Eye (tissue), 1 donor: ENCODE results near the gene COL15A1.

ENCODE experiments used
- DNase-seq: peaks from one replicate; pipeline ENCODE4 v3.0.0-alpha.2; 2015

COL15A1 gene

GRCh38 chr9:99118782-99119466 lies 175.2 kb downstream of the COL15A1 start:
- DNase-seq: no peak

GRCh38 chr9:99119976-99120655 lies 176.4 kb downstream of the COL15A1 start:
- DNase-seq: no peak
